ENCODE results near the gene AKAP11. TPM values are rescaled to one million over a fixed set of nuclear protein-coding genes. Genes with fewer than 3 reads are reported as not detected.

Gene AKAP11
- total RNA-seq, 1 donor = 55.9 TPM

GRCh38 chr13:42356184-42356575 is 84.2 kb downstream of the AKAP11 start:
- no peak for DNase-seq (ENCODE audit: low read depth)
- TF ChIP-seq, protein P1, sequence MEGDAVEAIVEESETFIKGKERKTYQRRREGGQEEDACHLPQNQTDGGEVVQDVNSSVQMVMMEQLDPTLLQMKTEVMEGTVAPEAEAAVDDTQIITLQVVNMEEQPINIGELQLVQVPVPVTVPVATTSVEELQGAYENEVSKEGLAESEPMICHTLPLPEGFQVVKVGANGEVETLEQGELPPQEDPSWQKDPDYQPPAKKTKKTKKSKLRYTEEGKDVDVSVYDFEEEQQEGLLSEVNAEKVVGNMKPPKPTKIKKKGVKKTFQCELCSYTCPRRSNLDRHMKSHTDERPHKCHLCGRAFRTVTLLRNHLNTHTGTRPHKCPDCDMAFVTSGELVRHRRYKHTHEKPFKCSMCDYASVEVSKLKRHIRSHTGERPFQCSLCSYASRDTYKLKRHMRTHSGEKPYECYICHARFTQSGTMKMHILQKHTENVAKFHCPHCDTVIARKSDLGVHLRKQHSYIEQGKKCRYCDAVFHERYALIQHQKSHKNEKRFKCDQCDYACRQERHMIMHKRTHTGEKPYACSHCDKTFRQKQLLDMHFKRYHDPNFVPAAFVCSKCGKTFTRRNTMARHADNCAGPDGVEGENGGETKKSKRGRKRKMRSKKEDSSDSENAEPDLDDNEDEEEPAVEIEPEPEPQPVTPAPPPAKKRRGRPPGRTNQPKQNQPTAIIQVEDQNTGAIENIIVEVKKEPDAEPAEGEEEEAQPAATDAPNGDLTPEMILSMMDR (IDR thresholded peaks at IDR 0.05; ENCODE audit: insufficient read depth, low read length) = no peak
- H3K4me3 ChIP-seq (ENCODE audit: low read depth, low read length) = no peak overlapping the region

- DNase-seq (ENCODE audit: low read depth) = no peak
- H3K4me3 ChIP-seq (ENCODE audit: low read depth, low read length) = no peak overlapping the region
- TF ChIP-seq, protein P1 (IDR thresholded peaks at IDR 0.05; ENCODE audit: insufficient read depth, low read length) = no peak
Observed at GRCh38 chr13:42360046-42360574, 88.2 kb downstream of the AKAP11 start.

- no peak for DNase-seq (ENCODE audit: low read depth)
- TF ChIP-seq, protein P1 (IDR thresholded peaks at IDR 0.05; ENCODE audit: insufficient read depth, low read length) = no peak
- H3K4me3 ChIP-seq (ENCODE audit: low read depth, low read length) = no peak overlapping the region
Observed at GRCh38 chr13:42361701-42362100, 89.7 kb downstream of the AKAP11 start.

DNA sequence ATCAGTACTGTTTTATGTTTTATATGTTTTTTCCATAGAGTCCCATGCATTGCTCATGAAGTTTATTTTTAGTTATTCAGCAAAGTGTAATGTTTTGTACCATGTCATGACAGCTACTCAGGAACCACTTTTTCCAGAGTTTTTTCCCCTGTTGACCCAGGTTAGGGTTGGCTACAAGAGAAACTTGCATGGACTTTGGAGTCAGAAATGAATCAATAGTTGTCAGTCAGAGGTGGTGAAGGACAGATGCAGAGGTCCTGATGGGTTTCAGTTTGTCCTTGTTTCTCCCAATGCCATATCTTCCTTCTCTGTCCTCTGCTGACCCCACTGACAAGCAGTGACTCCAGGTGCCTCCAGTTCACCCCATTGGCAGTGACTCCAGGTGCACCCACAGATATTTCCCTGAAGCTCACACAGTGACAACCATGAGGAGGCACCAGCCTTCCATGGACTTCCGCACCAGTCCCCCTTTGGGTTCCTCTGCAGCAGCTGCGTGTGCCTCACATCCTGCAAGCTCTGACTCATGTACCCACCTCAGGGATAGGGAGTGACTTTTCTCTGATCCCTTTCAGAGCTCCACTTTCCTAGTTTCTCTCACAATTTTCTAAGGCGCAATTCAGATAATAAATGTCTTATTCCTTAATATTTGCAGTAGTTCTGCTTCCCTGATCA is 92.1 kb downstream of the AKAP11 start:
- no peak overlapping the region for H3K4me3 ChIP-seq (ENCODE audit: low read depth, low read length)
- DNase-seq (ENCODE audit: low read depth) = no peak
- TF ChIP-seq, protein P1 (IDR thresholded peaks at IDR 0.05; ENCODE audit: insufficient read depth, low read length) = no peak

DNA sequence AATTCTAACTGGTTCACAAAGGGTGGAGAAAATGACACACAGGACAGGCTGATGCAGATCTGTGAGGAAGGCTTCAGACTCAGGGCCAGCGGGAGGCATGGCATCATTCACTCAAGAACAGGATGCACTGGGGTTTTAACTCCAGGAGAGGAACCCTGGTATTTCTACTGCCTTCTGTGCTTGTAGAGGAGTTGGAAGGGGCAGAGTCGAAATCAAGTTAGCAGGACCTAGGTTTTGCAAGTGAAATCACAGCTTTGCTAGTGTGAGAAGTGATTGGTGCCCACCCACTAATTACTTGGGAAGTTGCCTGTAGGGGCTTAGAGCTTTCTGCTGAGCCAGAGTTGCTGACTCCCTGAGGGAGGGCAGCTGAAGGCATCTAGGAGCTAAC is 92.7 kb downstream of the AKAP11 start:
- no peak overlapping the region for H3K4me3 ChIP-seq (ENCODE audit: low read depth, low read length)
- TF ChIP-seq, protein P1 (IDR thresholded peaks at IDR 0.05; ENCODE audit: insufficient read depth, low read length) = no peak
- DNase-seq (ENCODE audit: low read depth) = no peak

DNA sequence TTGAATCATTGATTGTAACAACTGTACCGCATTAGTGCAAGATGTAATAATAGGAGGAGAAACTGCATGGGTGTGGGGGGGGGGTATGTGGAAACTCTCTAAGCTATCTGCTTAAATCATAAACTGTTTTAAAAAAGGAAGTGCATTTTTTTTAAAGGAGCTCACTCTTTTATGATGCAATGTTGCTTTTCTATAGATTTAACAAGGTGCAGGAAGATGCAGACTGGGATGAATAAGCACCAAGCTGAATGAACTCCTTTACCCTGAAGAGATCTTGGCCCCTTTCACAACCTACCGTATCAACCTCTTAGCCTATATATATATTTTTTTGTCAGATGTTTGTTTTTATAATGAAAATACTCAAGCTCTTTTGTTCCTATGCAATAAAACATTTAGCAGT is 95.9 kb downstream of the AKAP11 start:
- no peak for DNase-seq (ENCODE audit: low read depth)
- no peak overlapping the region for H3K4me3 ChIP-seq (ENCODE audit: low read depth, low read length)
- TF ChIP-seq, protein P1 (IDR thresholded peaks at IDR 0.05; ENCODE audit: insufficient read depth, low read length) = no peak

Measured in fibroblast of the aortic adventitia (primary cell).